Activated CD4-positive, alpha-beta memory T cell treated with anti-CD3 and anti-CD28 coated beads, Interleukin-2, amount 10 ng/mL, durations not matched to agents 7 days and 5 days (primary cell): ENCODE data around the gene PGA4. TPM values are rescaled to one million over a fixed set of nuclear protein-coding genes. Genes with fewer than 3 reads are reported as not detected.
"Not testable (repeated sequence)": the region's sequence is repeated elsewhere in the genome, so short reads cannot be mapped to it uniquely, and the experiment has no call there.

ENCODE experiments used
- CTCF ChIA-PET: fragments of 350-600 bp; sonication (Branson Sonifier 250); formaldehyde crosslinking; loops from one replicate; lab custom pipeline; 2021; ENCODE audit warnings: antibody characterized with exemption, inconsistent platforms; lab: Charles Lee
- POLR2A ChIA-PET: fragments of 350-600 bp; sonication (Branson Sonifier 250); formaldehyde crosslinking; loops from one replicate; lab custom pipeline; 2021; ENCODE audit warnings: antibody characterized with exemption; lab: Charles Lee
- DNase-seq: peaks from one replicate; pipeline ENCODE4 v3.0.0-alpha.2; 2020
- H3K27ac Mint-ChIP-seq: one replicate; pipeline ENCODE4 v1.8.0; 2021; ENCODE audit warnings: mild to moderate bottlenecking, mixed read lengths
- H3K27me3 Mint-ChIP-seq: one replicate; pipeline ENCODE4 v1.8.0; 2021; ENCODE audit warnings: mixed read lengths
- H3K36me3 Mint-ChIP-seq: one replicate; pipeline ENCODE4 v1.8.0; 2021; ENCODE audit warnings: low read depth, mixed read lengths
- H3K4me1 Mint-ChIP-seq: one replicate; pipeline ENCODE4 v1.8.0; 2021; ENCODE audit warnings: mixed read lengths
- H3K4me3 Mint-ChIP-seq: one replicate; pipeline ENCODE4 v1.8.0; 2021; ENCODE audit warnings: mild to moderate bottlenecking, mixed read lengths
- H3K9me3 Mint-ChIP-seq: one replicate; pipeline ENCODE4 v1.8.0; 2021; ENCODE audit warnings: mixed read lengths
- total RNA-seq, 2 experiments: library from RNA; stranded (reverse); gene quantifications; one replicate each; pipeline ENCODE4 v1.2.3, GENCODE V29; 2021

The PGA4 gene
- total RNA-seq, 2 experiments from 2014 or later: not detected

GRCh38 chr11:61245284-61245964 lies 23.3 kb downstream of the PGA4 start:
- CTCF ChIA-PET, H3K36me3 Mint-ChIP-seq, H3K27me3 Mint-ChIP-seq: not testable (repeated sequence)

GRCh38 chr11:61248071-61248470 lies 25.9 kb downstream of the PGA4 start:
- H3K4me1 Mint-ChIP-seq, POLR2A ChIA-PET, H3K27ac Mint-ChIP-seq, H3K36me3 Mint-ChIP-seq, H3K9me3 Mint-ChIP-seq, CTCF ChIA-PET, DNase-seq, H3K27me3 Mint-ChIP-seq, H3K4me3 Mint-ChIP-seq: not testable (repeated sequence)

More at GRCh38 chr11:61245284-61245964, 23.3 kb downstream of the PGA4 start:
- POLR2A ChIA-PET, DNase-seq, H3K9me3 Mint-ChIP-seq, H3K27ac Mint-ChIP-seq, H3K4me3 Mint-ChIP-seq, H3K4me1 Mint-ChIP-seq: not testable (repeated sequence)

- H3K4me3 Mint-ChIP-seq, POLR2A ChIA-PET, H3K9me3 Mint-ChIP-seq, H3K4me1 Mint-ChIP-seq, H3K36me3 Mint-ChIP-seq, H3K27me3 Mint-ChIP-seq, DNase-seq, CTCF ChIA-PET, H3K27ac Mint-ChIP-seq: not testable (repeated sequence)
Measured at GRCh38 chr11:61249201-61249600, 27.1 kb downstream of the PGA4 start.

GRCh38 chr11:61250796-61251765 lies 28.9 kb downstream of the PGA4 start:
- CTCF ChIA-PET: interaction anchor here (0.7 to 4.4 kb wide), 4 partner anchors 11 to 134 kb away, joined by 3 to 33 read pairs (median 7); partner anchors contain the start of gene VWCE
- DNase-seq, H3K4me1 Mint-ChIP-seq, H3K4me3 Mint-ChIP-seq, H3K27ac Mint-ChIP-seq, POLR2A ChIA-PET, H3K27me3 Mint-ChIP-seq, H3K36me3 Mint-ChIP-seq, H3K9me3 Mint-ChIP-seq: not testable (repeated sequence)

- H3K27me3 Mint-ChIP-seq, H3K27ac Mint-ChIP-seq, H3K9me3 Mint-ChIP-seq, DNase-seq, H3K4me3 Mint-ChIP-seq, H3K36me3 Mint-ChIP-seq, POLR2A ChIA-PET, H3K4me1 Mint-ChIP-seq: not testable (repeated sequence)
- CTCF ChIA-PET: interaction anchor here (0.7 to 4.4 kb wide), 3 partner anchors 38 to 133 kb away, joined by 3 to 33 read pairs (median 8); partner anchors contain the start of gene VWCE
Measured at GRCh38 chr11:61252332-61252731, 30.2 kb downstream of the PGA4 start.

GRCh38 chr11:61254403-61255025 lies 32.4 kb downstream of the PGA4 start:
- no peaks in the 10 kb centered on the region for H3K9me3 Mint-ChIP-seq
- POLR2A ChIA-PET: interaction anchor here (1.3 kb wide), 2 partner anchors 10 to 77 kb away, joined by 3 to 4 read pairs; no protein-coding TSS in a partner anchor
- no peak overlapping the region for H3K27ac Mint-ChIP-seq
- no peak overlapping the region for H3K4me3 Mint-ChIP-seq
- CTCF ChIA-PET: interaction anchor here (0.7 to 4.4 kb wide), 17 partner anchors 10 to 192 kb away, joined by 3 to 33 read pairs (median 3); partner anchors contain the start of genes CYB561A3, TMEM138 and VWCE
- H3K36me3 Mint-ChIP-seq: no peaks in the 10 kb centered on the region
- H3K27me3 Mint-ChIP-seq: peaks cover 3% of the 10 kb centered on the region
- DNase-seq: peak; percentile 73
- no peaks in the 10 kb centered on the region for H3K4me1 Mint-ChIP-seq

GRCh38 chr11:61256710-61257482 lies 34.7 kb downstream of the PGA4 start:
- peaks cover 6% of the 10 kb centered on the region for H3K27me3 Mint-ChIP-seq
- H3K4me1 Mint-ChIP-seq: no peaks in the 10 kb centered on the region
- CTCF ChIA-PET: interaction anchor here (1.0 to 1.1 kb wide), 2 partner anchors 23 to 178 kb away, joined by 3 to 4 read pairs; no protein-coding TSS in a partner anchor
- no peaks in the 10 kb centered on the region for H3K9me3 Mint-ChIP-seq
- no peak overlapping the region for H3K4me3 Mint-ChIP-seq
- no peak for DNase-seq
- POLR2A ChIA-PET: no interaction called here
- H3K36me3 Mint-ChIP-seq: no peaks in the 10 kb centered on the region
- no peak overlapping the region for H3K27ac Mint-ChIP-seq

- no peak overlapping the region for H3K27ac Mint-ChIP-seq
- H3K9me3 Mint-ChIP-seq: no peaks in the 10 kb centered on the region
- H3K36me3 Mint-ChIP-seq: no peaks in the 10 kb centered on the region
- ChIA-PET POLR2A (no interaction called here), CTCF (interaction anchor here (1.3 to 1.5 kb wide), 2 partner anchors 36 to 127 kb away, joined by 3 to 4 read pairs; partner anchors contain the start of gene VWCE)
- DNase-seq: no peak
- H3K27me3 Mint-ChIP-seq: peaks cover 4% of the 10 kb centered on the region
- no peaks in the 10 kb centered on the region for H3K4me1 Mint-ChIP-seq
- H3K4me3 Mint-ChIP-seq: no peak overlapping the region
Measured at GRCh38 chr11:61258546-61258945, 36.4 kb downstream of the PGA4 start.

GRCh38 chr11:61259363-61259762 lies 37.2 kb downstream of the PGA4 start:
- H3K27me3 Mint-ChIP-seq: peaks cover 4% of the 10 kb centered on the region
- no peak overlapping the region for H3K4me3 Mint-ChIP-seq
- no peaks in the 10 kb centered on the region for H3K9me3 Mint-ChIP-seq
- ChIA-PET POLR2A (no interaction called here), CTCF (interaction anchor here (1.3 to 1.5 kb wide), 2 partner anchors 35 to 126 kb away, joined by 3 to 4 read pairs; partner anchors contain the start of gene VWCE)
- H3K36me3 Mint-ChIP-seq: no peaks in the 10 kb centered on the region
- DNase-seq: no peak
- no peak overlapping the region for H3K27ac Mint-ChIP-seq
- H3K4me1 Mint-ChIP-seq: no peaks in the 10 kb centered on the region

GRCh38 chr11:61264371-61264770 lies 42.2 kb downstream of the PGA4 start:
- no peak for DNase-seq
- no peaks in the 10 kb centered on the region for H3K36me3 Mint-ChIP-seq
- H3K9me3 Mint-ChIP-seq: no peaks in the 10 kb centered on the region
- ChIA-PET CTCF (interaction anchor here (1.0 to 1.2 kb wide), 2 partner anchors 10 to 121 kb away, joined by 3 read pairs; no protein-coding TSS in a partner anchor), POLR2A (interaction anchor here (1.2 kb wide), 1 partner anchor 10 kb away, joined by 4 read pairs; no protein-coding TSS in a partner anchor)
- H3K4me1 Mint-ChIP-seq: peaks cover 2% of the 10 kb centered on the region
- peaks cover 4% of the 10 kb centered on the region for H3K27me3 Mint-ChIP-seq
- H3K4me3 Mint-ChIP-seq: no peak overlapping the region
- H3K27ac Mint-ChIP-seq: no peak overlapping the region

GRCh38 chr11:61264795-61265194 lies 42.6 kb downstream of the PGA4 start:
- H3K4me1 Mint-ChIP-seq: peaks cover 5% of the 10 kb centered on the region
- CTCF ChIA-PET: interaction anchor here (1.0 to 1.2 kb wide), 2 partner anchors 11 to 121 kb away, joined by 3 read pairs; no protein-coding TSS in a partner anchor
- H3K36me3 Mint-ChIP-seq: no peaks in the 10 kb centered on the region
- DNase-seq: no peak
- no peaks in the 10 kb centered on the region for H3K9me3 Mint-ChIP-seq
- H3K27ac Mint-ChIP-seq: no peak overlapping the region
- POLR2A ChIA-PET: interaction anchor here (1.2 kb wide), 1 partner anchor 10 kb away, joined by 4 read pairs; no protein-coding TSS in a partner anchor
- H3K4me3 Mint-ChIP-seq: no peak overlapping the region
- peaks cover 4% of the 10 kb centered on the region for H3K27me3 Mint-ChIP-seq

- Mint-ChIP-seq H3K4me1 (peaks cover 9% of the 10 kb centered on the region), H3K4me3 (no peak overlapping the region), H3K9me3 (no peaks in the 10 kb centered on the region), H3K27ac (no peak overlapping the region), H3K36me3 (no peaks in the 10 kb centered on the region), H3K27me3 (peaks cover 4% of the 10 kb centered on the region)
- POLR2A ChIA-PET: no interaction called here
- CTCF ChIA-PET: interaction anchor here (1.0 kb wide), 1 partner anchor 11 kb away, joined by 3 read pairs; no protein-coding TSS in a partner anchor
- DNase-seq: no peak
Measured at GRCh38 chr11:61265357-61265756, 43.2 kb downstream of the PGA4 start.
